K562 (cell line): ENCODE results near the gene AFF1. TPM values are rescaled to one million over a fixed set of nuclear protein-coding genes. Genes with fewer than 3 reads are reported as not detected.
A peak's percentile ranks its signal among the peaks of the same experiment; 100 is the strongest.

Source experiments
- ATF2 ChIP-seq: sonication (generic); formaldehyde crosslinking; IDR thresholded peaks from 2 replicates; pipeline ENCODE4 v1.8.1; 2022; ENCODE audit warnings: missing genetic modification reagents
- ATF3 ChIP-seq, 2 experiments: fragments of 450-650 bp in 1 of 2; sonication (generic) in 1 of 2; formaldehyde crosslinking in 1 of 2; IDR thresholded peaks in 1 of 2; conservative IDR thresholded peaks in 1 of 2; 2 replicates each; pipeline versions ENCODE4 v1.6.1 to v1.8.1; 2016 to 2023; ENCODE audit warnings: mild to moderate bottlenecking in 2 of 2, moderate library complexity in 2 of 2, inconsistent platforms in 1 of 2, missing genetic modification reagents in 1 of 2
- CXXC5 ChIP-seq: fragments of 250-450 bp; sonication (Bioruptor Pico); IDR thresholded peaks from 2 replicates; pipeline ENCODE4 v1.8.0; 2022; ENCODE audit warnings: inconsistent platforms, mild to moderate bottlenecking, moderate library complexity
- GABPA ChIP-seq: fragments of 200-800 bp; sonication (Bioruptor generic); conservative IDR thresholded peaks from 2 replicates; pipeline ENCODE4 v1.6.1; 2016; ENCODE audit warnings: low read depth, missing genetic modification characterization, missing compliant biosample characterization
- GATA2 ChIP-seq: sonication (generic); formaldehyde crosslinking; IDR thresholded peaks from 2 replicates; pipeline ENCODE4 v1.4.0; 2020; ENCODE audit warnings: mild to moderate bottlenecking, missing genetic modification reagents
- GATAD2B ChIP-seq: fragments of 450-650 bp; IDR thresholded peaks from 2 replicates; pipeline ENCODE4 v1.6.1; 2017; ENCODE audit warnings: mild to moderate bottlenecking, borderline replicate concordance
- LEF1 ChIP-seq: fragments of 450-650 bp; IDR thresholded peaks from 2 replicates; pipeline ENCODE4 v1.6.1; 2016; ENCODE audit warnings: mild to moderate bottlenecking
- NCOR1 ChIP-seq: fragments of 450-650 bp; IDR thresholded peaks from 2 replicates; pipeline ENCODE4 v1.6.1; 2016; ENCODE audit warnings: mild to moderate bottlenecking, moderate library complexity
- PRDM10 ChIP-seq: fragments of 450-650 bp; IDR thresholded peaks from 2 replicates; pipeline ENCODE4 v1.6.1; 2018; ENCODE audit not compliant: partially characterized antibody
- TCF3 ChIP-seq: sonication (generic); formaldehyde crosslinking; IDR thresholded peaks from 2 replicates; pipeline ENCODE4 v1.4.0; 2020; ENCODE audit warnings: mild to moderate bottlenecking, missing genetic modification reagents
- ZBTB11 ChIP-seq, 3 experiments: fragments of 200-800 bp in 1 of 3; fragments of 250-450 bp in 1 of 3; fragments of 450-650 bp in 1 of 3; sonication (Bioruptor Pico) in 1 of 3; sonication (Bioruptor generic) in 1 of 3; formaldehyde crosslinking in 1 of 3; IDR thresholded peaks; 2 replicates each; pipeline versions ENCODE4 v1.6.1 to v1.8.0; 2016 to 2022; ENCODE audit warnings: mild to moderate bottlenecking in 2 of 3, missing genetic modification characterization in 2 of 3, missing compliant biosample characterization in 1 of 3, moderate library complexity in 1 of 3
- ZBTB43 ChIP-seq: sonication (generic); formaldehyde crosslinking; IDR thresholded peaks from 2 replicates; pipeline ENCODE4 v1.8.0; 2023; ENCODE audit warnings: mild to moderate bottlenecking, missing genetic modification reagents
- ZEB2 ChIP-seq: fragments of 450-650 bp; IDR thresholded peaks from 2 replicates; pipeline ENCODE4 v1.6.1; 2016
- ZNF134 ChIP-seq: fragments of 250-450 bp; sonication (Bioruptor Pico); conservative IDR thresholded peaks from 2 replicates; pipeline ENCODE4 v1.4.0; 2020
- ZNF24 ChIP-seq: fragments of 450-650 bp; IDR thresholded peaks from 2 replicates; pipeline ENCODE4 v1.6.1; 2016
- ZNF408 ChIP-seq: fragments of 250-450 bp; sonication (Bioruptor Pico); IDR thresholded peaks from 2 replicates; pipeline ENCODE4 v1.4.0; 2020; ENCODE audit warnings: low read depth, mild to moderate bottlenecking, moderate library complexity
- polyA plus RNA-seq, 8 experiments: library from polyadenylated mRNA; depleted of rRNA in 4 of 8; stranded (reverse) in 5 of 8; unstranded in 3 of 8; fragments of >200 nt; fragmentation: Nextera tagmentation in 2 of 8; fragmentation: Illumina TruSeq in 1 of 8; extraction: Ambion mirVana in 2 of 8; extraction: Trizol in 1 of 8; gene quantifications; 2 replicates each; pipeline versions ENCODE4 v1.2.1 to v1.2.3, GENCODE V29; 2011 to 2014; ENCODE audit warnings: inconsistent platforms in 1 of 8, missing spikeins in 1 of 8
- total RNA-seq, 7 experiments: library from RNA; depleted of rRNA in 6 of 7; stranded (reverse); fragments of >200 nt in 6 of 7; fragmentation: Illumina TruSeq in 2 of 7; extraction: Trizol in 2 of 7; gene quantifications; 2 replicates each; pipeline versions ENCODE4 v1.2.1 to v1.2.3, GENCODE V29; 2011 to 2021; ENCODE audit warnings: low replicate concordance in 1 of 7

The AFF1 gene
- total and polyA plus RNA-seq, 9 of the 15 experiments (the other 6 are each of a cell fraction or from before 2014, with no cell fraction given), result 4.1 to 47.5 (median 17.2) TPM

GRCh38 chr4:87017580-87018342 is 83.0 kb downstream of the AFF1 start (continued):
- TF ChIP-seq PRDM10 (peak; percentile 48), ZNF134 (CRISPR knock-in tag) (no peak), ATF3 (IDR thresholded peaks at IDR 0.05) (peak; percentile 73), ATF3 (CRISPR knock-in tag; conservative IDR thresholded peaks at IDR 0.05) (no peak), GABPA (tag) (no peak), GATAD2B (peak; percentile 47), LEF1 (0 out of 2 replicates have a peak, but pooled peaks have one; percentile 41), ZBTB11 (CRISPR knock-in tag; IDR thresholded peaks at IDR 0.05) (peak in 1 of 3 experiments; percentile 41; a peak in 2 of 6 replicates), ZEB2 (peak; percentile 21; the same call in 1 of the 2 replicates), ATF2 (CRISPR knock-in tag) (no peak), GATA2 (CRISPR knock-in tag) (peak; percentile 30; the same call in 1 of the 2 replicates), ZNF408 (CRISPR knock-in tag) (no peak), TCF3 (CRISPR knock-in tag) (peak; percentile 81), CXXC5 (CRISPR knock-in tag) (peak; percentile 69), NCOR1 (peak; percentile 83), ZNF24 (peak; percentile 97), ZBTB43 (no peak)
